Stimulated activated CD8-positive, alpha-beta memory T cell treated with anti-CD3 and anti-CD28 coated beads, Interleukin-12 subunit alpha, Interleukin-12 subunit beta, amount 100 ng/mL, for 1 hour (primary cell): ENCODE measurements around the gene PLIN4.
A peak's percentile ranks its signal among the peaks of the same experiment; 100 is the strongest.
"Not testable (repeated sequence)": the region's sequence is repeated elsewhere in the genome, so short reads cannot be mapped to it uniquely, and the experiment has no call there.

Experiments used
- DNase-seq: peaks from one replicate; pipeline ENCODE4 v3.0.0-alpha.2; 2020; ENCODE audit warnings: low read depth

The PLIN4 gene

DNA sequence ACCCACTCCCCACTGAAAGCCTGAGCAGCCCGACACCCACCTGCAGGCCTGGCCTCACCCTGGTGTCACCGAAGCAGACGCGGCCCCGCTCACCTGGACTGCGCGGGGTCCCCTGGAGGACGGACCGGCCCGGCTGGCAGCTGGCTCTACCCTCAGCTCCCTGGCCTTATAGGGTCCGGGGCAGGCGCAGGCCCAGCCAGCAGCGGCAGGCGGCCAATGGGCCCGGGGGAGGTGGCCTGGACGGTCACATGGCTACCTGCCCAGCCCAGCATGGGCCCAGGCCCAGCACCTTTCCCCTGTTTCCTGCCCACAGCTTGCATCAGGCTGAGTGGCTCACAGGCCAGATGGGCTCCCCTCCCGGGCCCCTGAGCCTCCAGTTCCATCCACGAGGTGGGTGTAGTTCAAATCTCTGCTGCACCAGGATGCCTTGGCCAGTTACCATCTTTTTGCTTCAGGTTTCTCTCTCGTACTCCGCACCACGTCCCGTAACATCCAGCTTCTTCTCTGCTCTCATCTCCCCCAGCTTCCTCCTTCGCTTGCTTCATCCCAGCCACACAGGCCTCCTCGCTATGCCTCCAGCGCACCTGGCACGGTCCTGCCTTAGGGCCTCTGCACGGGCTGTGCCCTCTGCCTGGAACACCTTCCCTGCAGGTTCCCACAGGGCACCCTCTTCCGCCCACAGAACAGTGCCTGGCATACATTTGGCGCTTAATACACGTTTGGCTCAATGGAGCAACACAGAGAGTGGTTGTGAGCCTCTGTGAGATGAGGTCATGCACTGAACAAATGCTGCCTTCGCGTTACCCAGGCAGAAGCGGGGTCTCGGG lies at the start of gene PLIN4:
PLIN4 (minus strand) TSS at position 142 of the 827 bp plus-strand sequence. CDS start 214 bp downstream, outside the sequence.
- no peak for DNase-seq

- DNase-seq: peak; percentile 34
Measured at GRCh38 chr19:4567584-4568071, 49.3 kb upstream of the PLIN4 start.

DNA sequence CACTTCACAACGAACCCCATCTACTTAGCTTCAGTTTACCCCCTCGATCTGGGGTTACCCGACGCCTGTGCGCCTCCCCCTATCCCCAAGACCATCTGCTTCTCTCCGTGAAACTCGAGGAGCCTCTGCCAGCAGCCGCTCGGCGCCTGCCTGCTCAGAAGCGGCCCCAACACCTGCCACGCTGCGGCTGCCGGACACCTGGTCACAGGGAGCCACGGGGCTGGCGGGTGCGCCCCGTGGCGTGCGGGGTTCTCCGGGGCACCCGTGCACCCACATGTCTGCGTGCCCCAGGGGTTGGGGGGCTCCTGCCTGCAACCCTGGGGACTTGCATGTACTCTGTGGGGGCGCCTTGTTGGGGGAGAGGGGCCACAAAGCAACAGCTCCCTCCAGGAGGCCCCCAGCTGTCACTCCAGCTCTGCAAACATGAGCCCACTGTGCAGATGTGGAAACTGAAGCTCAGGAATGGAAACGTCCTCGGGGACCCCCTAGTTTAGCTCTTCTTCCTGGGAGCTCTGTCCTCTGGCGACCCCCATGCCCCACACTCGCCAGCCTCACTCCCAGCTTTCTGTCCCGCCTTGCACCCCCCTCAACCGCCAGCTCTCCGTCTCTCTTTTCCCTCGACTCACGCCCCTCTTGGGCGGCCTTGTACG lies 48.2 kb upstream of the PLIN4 start:
- DNase-seq: no peak

DNA sequence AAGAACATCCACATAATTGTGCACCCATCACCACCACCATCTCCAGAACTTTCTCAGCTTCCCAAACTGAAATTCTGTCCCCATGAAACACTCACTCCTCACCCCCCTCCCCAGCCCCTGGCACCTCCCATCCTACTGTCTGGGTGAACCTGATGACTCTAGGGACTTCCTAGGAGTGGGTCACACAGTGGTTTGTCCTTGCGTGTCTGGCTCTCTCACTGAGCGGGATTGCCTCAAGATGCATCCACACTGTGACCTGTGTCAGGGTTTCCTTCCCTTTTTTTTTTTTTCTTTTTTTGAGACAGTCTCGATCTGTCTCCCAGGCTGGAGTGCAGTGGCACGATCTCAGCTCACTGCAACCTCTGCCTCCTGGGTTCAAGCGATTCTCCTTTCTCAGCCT lies 45.3 kb upstream of the PLIN4 start:
- not testable (repeated sequence) for DNase-seq

- DNase-seq: not testable (repeated sequence)
Measured at GRCh38 chr19:4562085-4562484, 43.8 kb upstream of the PLIN4 start.

GRCh38 chr19:4559569-4559968 lies 41.3 kb upstream of the PLIN4 start, which contains the start of gene SEMA6B:
SEMA6B (minus strand) TSS chr19:4559684; CDS start chr19:4558457, 1,227 bp downstream.
- DNase-seq: no peak

DNA sequence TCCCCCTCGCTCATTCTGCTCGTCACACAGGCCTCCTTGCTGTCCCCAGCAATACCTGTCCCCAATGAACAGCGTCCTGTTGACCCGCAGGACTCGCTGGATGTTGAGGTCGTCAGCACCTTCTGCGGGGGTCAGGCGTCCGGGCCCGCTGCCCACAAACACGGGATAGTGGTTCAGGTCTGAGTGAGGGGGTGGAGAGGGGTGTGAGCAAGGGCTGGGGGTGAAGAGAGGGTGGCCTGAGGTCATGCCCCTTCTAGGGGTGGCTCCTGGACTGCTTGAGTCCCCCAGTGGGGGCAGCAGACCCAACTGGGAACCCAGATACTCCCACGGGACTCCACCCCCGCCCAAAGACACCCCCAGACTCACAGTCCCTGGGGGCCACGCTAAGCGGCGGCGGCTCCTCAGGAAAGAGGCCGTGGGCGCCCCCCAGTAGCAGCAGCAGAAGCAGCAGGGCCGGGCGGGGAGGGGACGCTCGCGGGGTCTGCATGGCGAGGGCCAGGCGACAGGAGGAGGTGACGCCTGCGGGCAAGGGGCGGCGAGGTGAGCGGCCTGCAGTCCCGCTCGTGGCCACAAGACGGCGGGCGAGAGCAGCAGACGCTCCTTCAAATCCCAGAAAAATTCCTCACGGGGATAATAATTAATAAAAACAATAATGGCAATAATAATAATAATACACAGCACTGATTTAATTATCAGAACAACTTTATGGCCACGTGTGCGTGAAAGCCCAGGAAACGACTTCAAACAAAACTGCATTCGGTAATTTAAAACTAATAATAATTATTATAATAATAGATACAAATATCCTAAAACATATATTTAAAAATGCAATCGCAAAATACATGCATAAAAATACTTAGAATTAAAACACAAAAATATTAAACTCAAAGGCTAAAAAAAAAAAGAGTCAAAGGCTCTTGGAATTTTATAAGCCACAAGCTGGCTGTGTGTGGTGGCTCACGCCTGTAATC lies 40.0 kb upstream of the PLIN4 start:
- DNase-seq: no peak

GRCh38 chr19:4557144-4557970 lies 39.1 kb upstream of the PLIN4 start:
- no peak for DNase-seq

DNA sequence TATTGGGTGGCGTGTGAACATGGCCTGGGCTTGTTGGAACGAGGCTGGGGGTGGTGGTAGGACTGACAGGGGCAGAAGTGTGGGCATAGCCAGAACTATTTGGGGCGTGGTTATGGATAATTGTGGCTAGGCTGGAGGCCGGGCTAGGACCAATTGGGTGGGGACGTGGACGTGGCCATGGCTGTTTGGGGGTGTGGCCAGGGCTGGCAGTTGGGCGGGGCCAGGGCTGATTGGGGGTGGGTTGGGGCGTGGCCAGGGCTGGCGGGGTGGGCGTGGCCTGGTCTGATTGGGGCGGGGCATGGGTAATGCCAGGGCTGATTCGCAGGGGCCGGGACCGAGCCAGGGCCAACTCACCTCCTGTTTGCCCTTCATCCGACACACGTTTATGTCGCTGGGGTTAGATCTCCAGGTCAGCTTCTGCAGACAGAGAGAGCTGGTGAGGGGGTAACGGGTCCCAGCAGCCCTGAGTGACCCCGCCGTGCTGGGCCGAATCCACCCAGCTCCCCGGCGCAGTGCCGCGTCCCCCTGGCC lies 38.4 kb upstream of the PLIN4 start:
- no peak for DNase-seq

GRCh38 chr19:4555657-4556561 lies 37.6 kb upstream of the PLIN4 start:
- DNase-seq: no peak

DNA sequence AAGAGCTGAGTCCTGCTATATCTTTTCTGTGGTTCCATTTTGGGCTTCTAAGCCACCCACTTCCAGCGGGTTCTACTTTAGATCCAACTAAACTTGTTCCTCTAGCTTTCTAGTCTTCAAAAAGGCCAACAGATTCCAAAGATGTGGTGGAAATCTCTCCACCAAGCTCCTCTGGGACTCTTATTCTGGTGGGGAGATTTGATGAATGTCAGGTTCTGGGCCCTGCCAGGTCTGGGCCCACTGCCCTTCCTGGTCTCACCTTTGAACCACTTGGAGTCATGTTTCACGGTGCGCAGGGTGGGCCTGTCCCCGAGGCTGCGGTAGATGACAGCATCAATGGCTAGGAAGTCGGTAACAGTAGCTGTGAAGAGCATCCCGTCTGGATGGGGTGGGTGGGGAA lies 36.4 kb upstream of the PLIN4 start:
- DNase-seq: no peak

DNA sequence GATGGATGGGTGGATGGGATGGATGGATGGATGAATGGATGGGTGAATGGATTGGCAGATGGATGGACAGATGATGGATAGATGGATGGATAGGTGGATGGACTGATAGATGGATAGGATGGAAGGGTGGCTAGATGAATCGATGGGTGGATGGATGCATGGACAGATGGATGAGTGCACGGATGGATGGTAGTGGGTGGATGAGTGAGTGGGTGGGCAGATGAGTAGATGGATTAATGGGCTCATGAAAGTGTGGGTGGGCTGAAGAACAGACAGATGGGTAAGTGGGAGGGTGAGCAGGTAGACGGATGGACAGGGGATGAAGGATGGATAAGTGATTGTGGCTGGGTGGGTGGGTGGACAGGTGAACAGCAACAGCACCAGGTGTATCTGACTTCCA lies 35.5 kb upstream of the PLIN4 start:
- DNase-seq: no peak

GRCh38 chr19:4553092-4553695 lies 34.9 kb upstream of the PLIN4 start:
- DNase-seq: no peak

DNA sequence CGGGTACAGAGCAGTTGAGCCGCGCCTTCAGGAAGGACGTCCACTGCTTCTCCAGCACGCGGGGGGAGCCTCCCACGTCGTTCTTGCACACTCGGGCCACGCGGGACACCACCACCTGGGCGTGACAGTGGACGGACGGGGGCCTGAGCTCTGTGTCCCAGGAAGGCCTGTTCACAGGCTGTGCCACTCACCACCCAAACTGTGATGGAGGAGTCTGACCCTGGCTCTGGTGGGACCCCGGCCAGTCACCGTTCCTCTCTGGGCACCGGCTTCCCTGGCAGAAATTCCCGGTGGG lies 34.2 kb upstream of the PLIN4 start:
- DNase-seq: no peak

DNA sequence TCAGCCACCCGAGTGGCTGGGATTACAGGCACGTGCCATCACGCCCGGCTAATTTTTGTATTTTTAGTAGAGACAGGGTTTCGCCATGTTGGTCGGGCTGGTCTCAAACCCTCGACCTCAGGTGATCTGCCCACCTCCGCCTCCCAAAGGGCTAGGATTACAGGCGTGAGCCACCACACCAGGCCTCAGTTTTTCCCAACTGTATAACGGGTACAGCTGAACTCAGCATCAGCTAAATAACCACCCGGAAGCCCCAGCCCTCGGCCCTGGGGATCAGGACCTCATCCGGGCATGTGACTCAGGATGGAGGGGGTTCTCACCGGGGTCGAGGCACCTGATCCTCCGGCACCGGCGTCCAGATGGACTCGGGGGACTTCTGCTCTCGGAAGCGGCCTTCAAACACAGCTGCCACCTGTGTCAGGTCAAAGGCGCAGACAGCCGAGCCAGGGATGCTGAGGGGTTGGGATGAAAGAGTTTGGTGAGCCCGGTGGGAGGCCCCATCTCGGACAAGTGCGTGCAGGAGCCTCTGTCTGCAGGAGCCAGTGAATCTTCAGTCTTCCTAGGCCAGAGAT lies 32.3 kb upstream of the PLIN4 start:
- no peak for DNase-seq

DNA sequence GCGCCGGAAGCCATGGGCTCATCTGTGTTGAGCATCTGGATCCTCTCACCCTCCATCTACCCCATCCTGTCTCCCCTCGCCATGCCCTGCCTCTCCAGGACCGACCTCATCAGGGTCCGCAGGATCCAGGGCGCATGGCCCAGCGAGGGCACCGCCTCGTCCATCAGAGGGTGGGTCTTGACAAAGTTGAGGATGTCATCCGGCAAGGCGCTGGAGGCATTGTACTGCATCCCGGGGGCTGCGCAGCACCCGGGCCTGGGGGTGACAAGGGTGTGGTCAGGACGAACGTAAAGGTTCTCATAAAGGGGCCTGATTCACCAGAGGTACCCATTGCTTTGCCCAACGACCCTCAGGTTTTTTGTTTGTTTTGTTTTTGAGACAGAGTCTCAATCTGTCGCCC lies 31.7 kb upstream of the PLIN4 start:
- no peak for DNase-seq

DNA sequence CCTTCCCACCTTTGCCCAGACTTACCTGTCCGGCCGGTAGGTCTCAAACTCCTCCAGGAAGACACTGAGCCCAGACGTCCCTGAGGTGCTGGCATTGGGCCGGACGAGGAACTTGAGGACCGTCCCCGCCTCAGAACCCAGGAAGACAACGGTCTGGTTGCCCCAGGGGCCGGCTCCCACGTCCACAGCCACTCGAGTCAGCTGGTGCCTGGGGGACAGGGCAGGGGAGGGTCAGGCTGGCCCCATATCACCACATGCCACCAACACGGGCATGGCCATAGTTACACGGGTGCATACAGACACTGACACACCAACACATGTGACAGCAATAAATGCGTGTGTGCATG lies 29.9 kb upstream of the PLIN4 start:
- DNase-seq: no peak

DNA sequence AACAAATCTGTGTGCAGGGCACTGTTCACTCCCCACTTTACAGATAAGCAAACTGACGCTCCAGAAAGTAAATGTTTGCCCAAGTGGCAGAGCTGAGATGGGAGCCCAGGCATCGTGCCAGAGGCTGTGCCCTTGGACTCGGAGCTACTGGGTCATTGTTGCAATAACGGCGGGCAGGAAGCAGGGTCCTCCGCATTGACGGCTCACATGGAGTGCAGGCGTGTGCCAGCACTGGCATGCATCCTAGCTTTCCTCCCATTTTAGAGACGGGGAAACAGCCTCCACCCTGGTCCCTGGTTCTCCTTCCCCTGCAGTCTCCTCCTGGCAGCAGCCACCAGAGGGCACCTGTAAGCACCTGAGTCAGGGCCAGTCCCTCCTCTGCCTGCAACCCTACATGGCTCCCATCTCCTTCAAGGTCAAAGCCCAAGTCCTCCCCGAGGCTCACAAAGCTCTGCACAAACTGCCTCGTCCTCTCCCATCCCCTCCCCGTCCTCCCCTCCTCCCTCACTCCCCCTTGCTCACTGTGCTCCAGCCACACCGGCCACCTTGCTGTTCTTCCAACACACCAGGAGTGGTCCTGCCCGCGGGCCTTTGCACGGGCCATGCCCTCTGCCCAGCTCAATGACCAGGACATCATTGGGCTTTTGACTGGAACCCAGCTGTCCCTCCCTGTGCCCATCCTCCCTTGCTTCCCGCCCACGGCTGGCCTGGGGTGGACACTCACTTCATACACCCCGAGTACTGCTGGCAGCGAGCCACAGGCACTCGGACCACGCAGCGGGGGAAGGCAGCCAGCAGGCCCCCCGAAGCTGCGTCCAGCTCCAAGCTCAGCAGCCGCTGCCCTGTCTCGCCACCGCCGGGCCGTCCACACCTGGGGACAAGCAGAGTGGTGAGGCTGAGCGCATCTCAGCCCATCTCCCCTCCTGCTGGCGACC lies 29.3 kb upstream of the PLIN4 start:
- no peak for DNase-seq
